ENCODE measurements around the gene FRY.

Gene FRY

DNA sequence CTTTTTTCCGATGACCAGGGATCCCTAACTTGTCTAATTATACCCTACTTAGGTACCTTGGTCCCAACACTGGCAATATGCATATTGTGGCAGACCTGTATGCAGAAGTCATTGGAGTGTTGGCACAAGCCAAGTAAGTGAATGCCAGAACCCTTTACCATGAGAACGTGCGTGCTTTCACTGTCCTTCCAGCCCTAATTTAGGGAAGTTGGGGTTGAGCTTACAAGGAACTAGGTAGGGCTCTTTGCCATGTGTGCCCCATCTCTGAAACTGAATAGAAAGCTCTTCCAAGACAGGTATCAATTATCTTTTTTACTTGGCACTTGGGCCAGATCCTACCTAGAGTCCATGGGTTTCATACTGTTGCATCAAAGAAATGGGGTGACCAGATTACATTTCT, 93.2 kb downstream of the FRY start:
- no peaks in the 10 kb centered on the region for H3K27me3 ChIP-seq (ENCODE audit: insufficient read depth, poor library complexity, severe bottlenecking)
- peak overlapping the region; percentile 90 for H3K27ac ChIP-seq (replicated peaks)
- no peak overlapping the region for H3K4me3 ChIP-seq (replicated peaks; ENCODE audit: insufficient read depth, low read length)
- peak; percentile 81 for TF ChIP-seq SPI1 (IDR thresholded peaks at IDR 0.05; ENCODE audit: borderline replicate concordance, low read depth)
- TF ChIP-seq POLR2AphosphoS5 (IDR thresholded peaks at IDR 0.05; ENCODE audit: low read depth): peak; percentile 57
- TF ChIP-seq GABPA (IDR thresholded peaks at IDR 0.05; ENCODE audit: low read depth): no peak
- DNase-seq (ENCODE audit: low read depth in 1 of 2, low spot score in 1 of 2): peak in 1 of 2 experiments; percentile 92

DNA sequence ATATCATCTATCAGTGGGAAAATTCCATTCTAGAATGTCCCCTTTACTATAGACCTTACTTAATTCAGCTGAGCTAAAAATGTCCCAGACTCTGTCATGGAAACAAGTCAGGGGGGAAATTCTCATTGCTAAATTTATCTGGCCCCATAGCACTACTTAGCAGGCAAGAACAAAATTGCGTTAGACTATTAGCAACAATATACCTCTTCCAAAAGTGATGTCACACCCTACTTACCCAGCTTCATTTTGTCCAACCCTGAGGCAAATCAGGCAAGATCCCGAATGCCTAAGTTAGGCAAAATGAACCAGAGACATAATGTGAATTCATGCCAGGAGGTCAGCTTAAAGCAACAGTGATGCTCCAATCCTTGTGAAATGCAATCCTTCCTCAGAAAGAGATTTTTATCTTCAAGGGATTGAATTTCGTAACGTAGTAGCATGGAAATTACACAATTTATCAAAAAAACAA, 93.7 kb downstream of the FRY start:
- no peaks in the 10 kb centered on the region for H3K27me3 ChIP-seq (ENCODE audit: insufficient read depth, poor library complexity, severe bottlenecking)
- H3K27ac ChIP-seq (replicated peaks): peak overlapping the region; percentile 90
- no peak overlapping the region for H3K4me3 ChIP-seq (replicated peaks; ENCODE audit: insufficient read depth, low read length)
- peak; percentile 65 to 91 for DNase-seq (ENCODE audit: low read depth in 1 of 2, low spot score in 1 of 2)
- TF ChIP-seq GABPA (IDR thresholded peaks at IDR 0.05; ENCODE audit: low read depth): peak; percentile 7; the same call in 1 of the 2 replicates
- TF ChIP-seq SPI1 (IDR thresholded peaks at IDR 0.05; ENCODE audit: borderline replicate concordance, low read depth): no peak

DNA sequence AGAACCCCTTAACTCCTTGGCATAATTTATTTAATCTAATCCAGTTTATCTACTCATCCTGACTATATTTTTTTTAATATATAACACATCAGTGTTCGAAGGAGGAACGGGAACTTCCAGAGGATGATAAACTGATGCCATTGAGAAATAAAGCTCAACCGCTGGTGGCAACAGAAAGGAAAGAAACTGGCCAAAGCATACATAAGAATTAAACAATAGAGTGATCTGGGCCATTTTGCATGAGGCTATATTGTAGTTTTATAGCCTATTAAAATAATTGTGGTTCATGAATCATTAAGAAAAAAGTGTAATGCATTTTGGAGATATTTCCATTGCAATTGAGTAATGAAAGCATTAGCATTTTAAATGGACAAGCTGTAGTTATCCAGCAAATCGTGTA, 94.2 kb downstream of the FRY start:
- TF ChIP-seq SPI1 (IDR thresholded peaks at IDR 0.05; ENCODE audit: borderline replicate concordance, low read depth) (peak; percentile 26; the same call in 1 of the 2 replicates), CTCF (IDR thresholded peaks at IDR 0.05; ENCODE audit: insufficient read depth, low read length) (no peak)
- DNase-seq (ENCODE audit: low read depth in 1 of 2, low spot score in 1 of 2): peak; percentile 74 to 76
- peak overlapping the region; percentile 90 for H3K27ac ChIP-seq (replicated peaks)
- no peak overlapping the region for H3K4me3 ChIP-seq (replicated peaks; ENCODE audit: insufficient read depth, low read length)
- H3K27me3 ChIP-seq (ENCODE audit: insufficient read depth, poor library complexity, severe bottlenecking): no peaks in the 10 kb centered on the region

DNA sequence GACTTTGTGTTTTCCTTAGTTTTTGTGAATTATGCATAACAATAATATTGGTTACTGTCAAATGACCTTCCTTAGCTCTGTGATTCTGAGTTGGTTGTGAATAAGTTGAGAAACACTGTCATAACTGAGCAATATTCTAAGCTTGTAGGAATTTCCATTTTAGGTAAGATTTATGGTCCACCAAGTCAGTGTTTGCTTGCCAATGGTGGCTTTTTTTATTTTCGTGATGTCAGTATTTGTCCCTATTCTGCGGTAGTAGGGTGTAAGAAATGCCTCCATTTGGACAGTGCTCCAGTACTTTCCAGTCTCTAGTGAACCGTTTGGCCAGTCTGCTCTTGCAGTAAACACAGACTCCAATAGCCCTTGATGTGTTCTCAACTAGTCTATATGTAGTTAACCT, 94.7 kb downstream of the FRY start:
- TF ChIP-seq, protein P1, sequence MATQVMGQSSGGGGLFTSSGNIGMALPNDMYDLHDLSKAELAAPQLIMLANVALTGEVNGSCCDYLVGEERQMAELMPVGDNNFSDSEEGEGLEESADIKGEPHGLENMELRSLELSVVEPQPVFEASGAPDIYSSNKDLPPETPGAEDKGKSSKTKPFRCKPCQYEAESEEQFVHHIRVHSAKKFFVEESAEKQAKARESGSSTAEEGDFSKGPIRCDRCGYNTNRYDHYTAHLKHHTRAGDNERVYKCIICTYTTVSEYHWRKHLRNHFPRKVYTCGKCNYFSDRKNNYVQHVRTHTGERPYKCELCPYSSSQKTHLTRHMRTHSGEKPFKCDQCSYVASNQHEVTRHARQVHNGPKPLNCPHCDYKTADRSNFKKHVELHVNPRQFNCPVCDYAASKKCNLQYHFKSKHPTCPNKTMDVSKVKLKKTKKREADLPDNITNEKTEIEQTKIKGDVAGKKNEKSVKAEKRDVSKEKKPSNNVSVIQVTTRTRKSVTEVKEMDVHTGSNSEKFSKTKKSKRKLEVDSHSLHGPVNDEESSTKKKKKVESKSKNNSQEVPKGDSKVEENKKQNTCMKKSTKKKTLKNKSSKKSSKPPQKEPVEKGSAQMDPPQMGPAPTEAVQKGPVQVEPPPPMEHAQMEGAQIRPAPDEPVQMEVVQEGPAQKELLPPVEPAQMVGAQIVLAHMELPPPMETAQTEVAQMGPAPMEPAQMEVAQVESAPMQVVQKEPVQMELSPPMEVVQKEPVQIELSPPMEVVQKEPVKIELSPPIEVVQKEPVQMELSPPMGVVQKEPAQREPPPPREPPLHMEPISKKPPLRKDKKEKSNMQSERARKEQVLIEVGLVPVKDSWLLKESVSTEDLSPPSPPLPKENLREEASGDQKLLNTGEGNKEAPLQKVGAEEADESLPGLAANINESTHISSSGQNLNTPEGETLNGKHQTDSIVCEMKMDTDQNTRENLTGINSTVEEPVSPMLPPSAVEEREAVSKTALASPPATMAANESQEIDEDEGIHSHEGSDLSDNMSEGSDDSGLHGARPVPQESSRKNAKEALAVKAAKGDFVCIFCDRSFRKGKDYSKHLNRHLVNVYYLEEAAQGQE (IDR thresholded peaks at IDR 0.05; ENCODE audit: insufficient replicate concordance, low read depth): no peak
- TF ChIP-seq CTCF (IDR thresholded peaks at IDR 0.05; ENCODE audit: insufficient read depth, low read length) (no peak), POLR2AphosphoS5 (IDR thresholded peaks at IDR 0.05; ENCODE audit: low read depth) (no peak), GABPA (IDR thresholded peaks at IDR 0.05; ENCODE audit: low read depth) (no peak), SPI1 (IDR thresholded peaks at IDR 0.05; ENCODE audit: borderline replicate concordance, low read depth) (no peak)

GRCh38 chr13:32126756-32127155, 95.2 kb downstream of the FRY start:
- H3K27me3 ChIP-seq (ENCODE audit: insufficient read depth, poor library complexity, severe bottlenecking): no peaks in the 10 kb centered on the region
- no peak for TF ChIP-seq SPI1 (IDR thresholded peaks at IDR 0.05; ENCODE audit: borderline replicate concordance, low read depth)
- no peak overlapping the region for H3K4me3 ChIP-seq (replicated peaks; ENCODE audit: insufficient read depth, low read length)
- no peak for DNase-seq (ENCODE audit: low read depth in 1 of 2, low spot score in 1 of 2)
- peak overlapping the region; percentile 90 for H3K27ac ChIP-seq (replicated peaks)

More for the DNA sequence above, 94.7 kb downstream of the FRY start:
- no peak for DNase-seq (ENCODE audit: low read depth in 1 of 2, low spot score in 1 of 2)
- peak overlapping the region; percentile 90 for H3K27ac ChIP-seq (replicated peaks)
- H3K27me3 ChIP-seq (ENCODE audit: insufficient read depth, poor library complexity, severe bottlenecking): no peaks in the 10 kb centered on the region
- no peak overlapping the region for H3K4me3 ChIP-seq (replicated peaks; ENCODE audit: insufficient read depth, low read length)

DNA sequence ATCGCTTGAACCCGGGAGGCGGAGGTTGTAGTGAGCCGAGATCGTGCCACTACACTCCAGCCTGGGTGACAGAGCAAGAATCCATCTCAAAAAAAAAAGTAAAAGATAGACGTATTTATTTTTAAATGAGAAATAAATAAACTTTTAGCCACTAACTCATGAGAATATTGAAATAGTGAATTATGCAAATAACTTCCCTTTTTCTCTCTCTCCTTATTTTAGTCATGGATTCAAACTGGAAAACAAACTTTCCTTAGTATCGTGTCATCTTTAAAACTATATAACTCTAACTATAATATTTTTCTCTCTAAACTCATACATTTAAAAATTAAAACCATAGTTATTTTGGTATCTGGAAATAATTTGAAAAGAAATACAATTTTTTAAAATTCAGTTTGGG, 96.1 kb downstream of the FRY start:
- no peak for DNase-seq (ENCODE audit: low read depth in 1 of 2, low spot score in 1 of 2)
- TF ChIP-seq GABPA (IDR thresholded peaks at IDR 0.05; ENCODE audit: low read depth): no peak
- TF ChIP-seq, protein P1 (IDR thresholded peaks at IDR 0.05; ENCODE audit: insufficient replicate concordance, low read depth): no peak
- no peak for TF ChIP-seq POLR2AphosphoS5 (IDR thresholded peaks at IDR 0.05; ENCODE audit: low read depth)
- no peak for TF ChIP-seq SPI1 (IDR thresholded peaks at IDR 0.05; ENCODE audit: borderline replicate concordance, low read depth)
- TF ChIP-seq CTCF (IDR thresholded peaks at IDR 0.05; ENCODE audit: insufficient read depth, low read length): no peak
- no peak overlapping the region for H3K4me3 ChIP-seq (replicated peaks; ENCODE audit: insufficient read depth, low read length)
- peak overlapping the region; percentile 1; the same call in 1 of the 2 replicates for H3K27ac ChIP-seq (replicated peaks)
- no peaks in the 10 kb centered on the region for H3K27me3 ChIP-seq (ENCODE audit: insufficient read depth, poor library complexity, severe bottlenecking)

Data from HL-60 (cell line).